ENCODE data around the gene PHF21B. TPM values are rescaled to one million over a fixed set of nuclear protein-coding genes. Genes with fewer than 3 reads are reported as not detected.

Gene PHF21B
- total RNA-seq, 1 donor from 2014 or later: 0.30 TPM

GRCh38 chr22:44995715-44996114 lies 14.1 kb downstream of the PHF21B start:
- no peak for DNase-seq
- no peak for ATAC-seq (ENCODE audit: poor library complexity)
- intact Hi-C loops (cut with DNase I): no loop called here

GRCh38 chr22:44995105-44995514 lies 14.7 kb downstream of the PHF21B start:
- intact Hi-C loops (cut with DNase I): no loop called here
- ATAC-seq (ENCODE audit: poor library complexity) (peak; percentile 45), DNase-seq (no peak)

GRCh38 chr22:44994399-44995104 lies 15.3 kb downstream of the PHF21B start:
- intact Hi-C loops (cut with DNase I): no loop called here
- no peak for ATAC-seq (ENCODE audit: poor library complexity)

GRCh38 chr22:44992166-44992565 lies 17.6 kb downstream of the PHF21B start:
- intact Hi-C loops (cut with DNase I): no loop called here
- DNase-seq (no peak), ATAC-seq (ENCODE audit: poor library complexity) (no peak)

More at GRCh38 chr22:44994399-44995104, 15.3 kb downstream of the PHF21B start:
- no peak for DNase-seq

GRCh38 chr22:44991218-44991617 lies 18.6 kb downstream of the PHF21B start:
- intact Hi-C loops (cut with DNase I): no loop called here
- ATAC-seq (ENCODE audit: poor library complexity) (no peak), DNase-seq (no peak)

GRCh38 chr22:44990810-44991209 lies 19.0 kb downstream of the PHF21B start:
- no peak for DNase-seq
- ATAC-seq (ENCODE audit: poor library complexity): no peak
- intact Hi-C loops (cut with DNase I): no loop called here

GRCh38 chr22:44990328-44990727 lies 19.5 kb downstream of the PHF21B start:
- ATAC-seq (ENCODE audit: poor library complexity) (no peak), DNase-seq (no peak)
- intact Hi-C loops (cut with DNase I): no loop called here

GRCh38 chr22:44988671-44989070 lies 21.1 kb downstream of the PHF21B start:
- no peak for ATAC-seq (ENCODE audit: poor library complexity)
- intact Hi-C loops (cut with DNase I): no loop called here
- no peak for DNase-seq

GRCh38 chr22:44986926-44987325 lies 22.9 kb downstream of the PHF21B start:
- ATAC-seq (ENCODE audit: poor library complexity): no peak
- intact Hi-C loops (cut with DNase I): no loop called here
- no peak for DNase-seq

GRCh38 chr22:44985906-44986527 lies 23.8 kb downstream of the PHF21B start:
- intact Hi-C loops (cut with DNase I): no loop called here
- ATAC-seq (ENCODE audit: poor library complexity): no peak
- DNase-seq: no peak

GRCh38 chr22:44983878-44984482 lies 25.8 kb downstream of the PHF21B start:
- DNase-seq (no peak), ATAC-seq (ENCODE audit: poor library complexity) (no peak)
- intact Hi-C loops (cut with DNase I): no loop called here

GRCh38 chr22:44982445-44982844 lies 27.4 kb downstream of the PHF21B start:
- DNase-seq (no peak), ATAC-seq (ENCODE audit: poor library complexity) (no peak)
- intact Hi-C loops (cut with DNase I): no loop called here

GRCh38 chr22:44981857-44982256 lies 27.9 kb downstream of the PHF21B start:
- no peak for DNase-seq
- no peak for ATAC-seq (ENCODE audit: poor library complexity)
- intact Hi-C loops (cut with DNase I): no loop called here

GRCh38 chr22:44979154-44979553 lies 30.7 kb downstream of the PHF21B start:
- no peak for ATAC-seq (ENCODE audit: poor library complexity)
- intact Hi-C loops (cut with DNase I): no loop called here
- no peak for DNase-seq

GRCh38 chr22:44975427-44976262 lies 34.2 kb downstream of the PHF21B start:
- intact Hi-C loops (cut with DNase I): no loop called here
- DNase-seq: peak; percentile 83
- peak; percentile 91 for ATAC-seq (ENCODE audit: poor library complexity)

GRCh38 chr22:44974454-44974853 lies 35.4 kb downstream of the PHF21B start:
- no peak for ATAC-seq (ENCODE audit: poor library complexity)
- no peak for DNase-seq
- intact Hi-C loops (cut with DNase I): no loop called here

GRCh38 chr22:44973829-44974228 lies 36.0 kb downstream of the PHF21B start:
- DNase-seq (no peak), ATAC-seq (ENCODE audit: poor library complexity) (no peak)
- intact Hi-C loops (cut with DNase I): no loop called here

- ATAC-seq (ENCODE audit: poor library complexity) (no peak), DNase-seq (no peak)
- intact Hi-C loops (cut with DNase I): no loop called here
Observed at GRCh38 chr22:44972363-44973083, 37.3 kb downstream of the PHF21B start.

Data from Right ventricle myocardium superior (tissue), 1 donor.